HepG2 (cell line): ENCODE measurements around the gene HNRNPA1.

ENCODE experiments used
- GABPB1 ChIP-seq: IDR thresholded peaks from 2 replicates; pipeline ENCODE4 v1.6.1; 2016; ENCODE audit warnings: mild to moderate bottlenecking, missing genetic modification reagents, moderate library complexity, missing compliant biosample characterization
- MYC ChIP-seq: sonication (generic); formaldehyde crosslinking; IDR thresholded peaks from 2 replicates; pipeline ENCODE4 v1.9.0; 2021; ENCODE audit warnings: missing genetic modification reagents, borderline replicate concordance
- NR2F6 ChIP-seq, 2 experiments: IDR thresholded peaks; 2 replicates each; pipeline ENCODE4 v1.6.1; 2016; ENCODE audit warnings: antibody characterized with exemption in 1 of 2, mild to moderate bottlenecking in 1 of 2

DNA sequence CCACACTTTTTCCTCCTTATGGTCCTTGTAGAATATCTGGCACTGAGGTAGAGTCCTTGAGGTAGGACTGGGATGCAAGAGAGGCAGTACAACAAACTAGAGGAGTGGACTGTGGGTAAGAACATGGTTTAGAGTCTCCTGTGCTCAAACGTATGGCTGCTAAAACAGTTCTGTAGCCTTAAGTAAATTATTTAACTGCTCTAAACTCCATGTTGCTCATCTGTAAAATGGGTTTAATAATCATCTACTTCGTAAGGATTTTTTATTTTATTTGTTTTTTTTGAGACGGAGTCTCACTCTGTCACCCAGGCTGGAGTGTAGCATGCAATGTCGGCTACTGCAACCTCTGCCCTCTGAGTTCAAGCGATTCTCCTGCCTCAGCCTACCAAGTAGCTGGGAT lies 40.8 kb downstream of the HNRNPA1 start:
- no peak for TF ChIP-seq NR2F6 (IDR thresholded peaks at IDR 0.05)
- no peak for TF ChIP-seq NR2F6 (CRISPR knock-in tag; IDR thresholded peaks at IDR 0.05)
- no peak for TF ChIP-seq GABPB1 (CRISPR knock-in tag)
- TF ChIP-seq MYC (CRISPR knock-in tag) = no peak
